Measurements from ENCODE around the gene KLHL29.

Gene KLHL29

DNA sequence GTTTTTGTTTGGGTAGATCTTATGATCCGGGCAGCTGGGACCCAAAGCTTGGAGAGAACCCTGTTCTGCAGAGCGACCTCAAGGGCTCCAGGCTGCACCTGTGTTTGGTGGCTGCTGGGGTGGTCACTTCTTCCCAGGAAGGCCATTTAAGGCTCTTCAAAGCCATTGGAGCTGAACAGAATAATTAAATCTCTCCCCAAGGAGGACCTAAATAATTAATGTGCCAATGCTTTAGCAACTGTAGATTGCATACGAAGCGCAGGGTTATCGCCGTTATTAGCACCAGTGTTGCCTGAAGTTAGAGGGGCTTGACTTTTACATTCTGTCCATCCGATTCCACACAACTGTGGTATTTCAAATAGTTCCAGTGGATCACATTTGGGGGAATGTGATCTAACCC lies 290.5 kb downstream of the KLHL29 start:
- no peak for DNase-seq
- in situ Hi-C loops (cut with HindIII; ENCODE audit: low pct_ligation_motif_present, low pct_unique_long_range_greater_than_20kb, low sequenced_read_pairs), result no loop called here

DNA sequence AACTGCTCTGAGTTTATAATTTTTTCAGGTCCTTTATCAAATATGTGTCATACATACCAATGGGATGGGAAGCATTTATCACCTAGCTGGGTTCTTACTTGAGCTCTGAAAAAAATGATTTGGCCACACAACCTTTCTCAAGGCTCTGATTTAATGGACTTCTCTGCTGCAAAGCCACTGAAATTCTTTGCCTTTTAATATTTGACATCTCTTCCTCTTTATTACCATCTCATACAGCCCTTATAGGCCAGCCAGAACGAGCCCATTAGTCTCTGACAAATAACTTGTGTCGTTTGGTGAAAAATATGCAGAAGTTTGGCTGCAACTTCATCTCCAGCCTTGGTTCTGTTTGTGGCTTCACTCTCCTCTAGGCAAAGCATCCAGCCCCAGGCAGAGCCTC lies 292.9 kb downstream of the KLHL29 start:
- DNase-seq, result no peak
- in situ Hi-C loops (cut with HindIII; ENCODE audit: low pct_ligation_motif_present, low pct_unique_long_range_greater_than_20kb, low sequenced_read_pairs), result no loop called here

DNA sequence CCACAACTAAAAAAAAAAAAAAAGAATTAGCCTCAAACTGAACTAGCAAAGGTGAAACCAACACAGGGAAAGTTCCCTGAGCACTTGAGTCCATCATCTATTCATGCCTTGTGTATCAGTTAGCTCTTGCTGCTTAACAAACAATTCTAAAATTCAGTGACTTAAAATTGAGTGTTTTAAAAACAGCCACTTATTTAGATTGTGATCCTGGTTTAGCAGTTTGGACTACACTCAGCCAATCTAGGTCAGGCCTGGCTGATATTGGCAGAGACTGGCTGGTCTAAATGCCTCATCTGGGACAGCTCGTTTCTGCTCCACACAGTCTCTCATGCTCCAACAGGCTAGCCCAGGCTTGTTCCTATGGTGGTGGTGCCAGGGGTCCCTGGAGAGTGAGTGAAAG lies 294.1 kb downstream of the KLHL29 start:
- no peak for DNase-seq
- in situ Hi-C loops (cut with HindIII; ENCODE audit: low pct_ligation_motif_present, low pct_unique_long_range_greater_than_20kb, low sequenced_read_pairs), result no loop called here

DNA sequence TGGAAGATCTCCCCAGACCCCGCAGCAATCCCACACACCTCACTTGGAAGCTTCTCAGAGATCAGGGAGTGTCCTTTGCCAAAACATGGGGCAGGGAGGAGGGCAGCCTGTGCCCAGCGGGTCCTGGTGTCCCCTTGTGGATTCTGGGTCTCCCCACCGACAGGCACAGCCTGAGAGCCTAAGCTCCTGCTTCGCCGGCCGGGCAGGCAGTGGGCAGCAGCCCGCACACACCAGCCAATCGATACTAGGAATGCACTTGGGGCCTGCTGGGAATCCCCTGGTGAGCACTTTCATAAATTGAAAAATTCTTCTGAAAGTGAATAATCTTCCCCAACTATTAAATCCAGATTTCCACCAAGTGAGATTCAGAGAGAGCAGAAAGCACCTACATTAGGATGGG lies 296.0 kb downstream of the KLHL29 start:
- in situ Hi-C loops (cut with HindIII; ENCODE audit: low pct_ligation_motif_present, low pct_unique_long_range_greater_than_20kb, low sequenced_read_pairs), result no loop called here
- DNase-seq, result no peak

DNA sequence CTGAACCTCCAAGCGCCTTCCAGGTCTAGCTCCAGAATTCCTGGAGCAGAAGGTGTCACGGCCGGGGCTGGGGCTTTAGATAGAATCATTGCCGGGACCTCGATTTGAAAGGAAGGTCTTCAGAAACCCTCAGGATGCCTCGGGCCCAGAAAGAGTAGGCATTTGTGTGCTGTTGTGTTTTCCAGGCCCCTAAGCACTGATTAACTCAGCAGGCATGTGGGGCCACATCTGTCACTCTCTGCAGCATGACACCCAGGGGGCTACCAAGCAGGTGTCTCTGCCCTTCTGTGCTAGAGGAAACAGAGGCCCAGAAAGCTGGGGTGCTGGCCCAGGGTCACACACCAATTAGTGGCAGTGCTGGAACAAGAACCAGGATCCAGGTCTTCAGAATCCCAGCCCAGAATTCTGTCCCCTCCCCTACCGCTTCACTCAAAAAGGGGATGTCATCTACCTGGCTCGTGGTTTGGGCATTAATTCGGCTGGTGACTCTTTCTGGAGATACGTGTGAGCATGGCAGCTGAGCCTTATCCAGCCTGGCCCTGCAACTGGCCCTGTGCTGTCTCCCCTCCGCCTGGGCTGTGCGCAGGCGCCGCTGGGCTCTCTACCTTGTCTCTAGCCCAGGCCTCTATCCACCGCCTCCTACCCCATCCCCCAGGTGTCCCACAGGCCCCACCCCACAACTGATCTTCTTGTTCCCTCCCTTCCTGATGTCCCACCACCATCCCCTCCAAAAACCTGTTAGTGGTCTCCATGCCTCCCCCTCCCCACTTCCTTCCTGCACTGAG lies 296.6 kb downstream of the KLHL29 start:
- no peak for DNase-seq
- in situ Hi-C loops (cut with HindIII; ENCODE audit: low pct_ligation_motif_present, low pct_unique_long_range_greater_than_20kb, low sequenced_read_pairs), result no loop called here

DNA sequence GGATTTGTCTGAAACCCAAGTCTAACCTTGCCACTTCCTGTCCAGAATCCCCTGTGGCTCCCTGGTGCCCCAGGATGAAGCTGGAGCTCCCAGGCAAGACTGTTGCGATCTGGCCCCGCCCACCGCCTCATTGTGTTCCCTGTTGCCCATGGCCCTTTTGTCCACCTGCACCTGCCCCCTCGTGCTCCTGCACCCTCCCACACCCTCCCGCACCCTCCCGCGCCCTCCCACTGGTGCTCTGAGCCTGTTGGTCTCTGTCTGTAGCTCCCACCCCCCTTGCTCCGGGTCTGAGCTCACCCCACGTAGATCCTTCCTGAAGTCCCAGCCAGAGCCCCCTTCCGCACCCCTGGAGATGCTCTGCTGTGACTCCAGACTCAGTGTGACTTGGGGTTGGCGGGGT lies 297.5 kb downstream of the KLHL29 start:
- in situ Hi-C loops (cut with HindIII; ENCODE audit: low pct_ligation_motif_present, low pct_unique_long_range_greater_than_20kb, low sequenced_read_pairs), result no loop called here
- no peak for DNase-seq

DNA sequence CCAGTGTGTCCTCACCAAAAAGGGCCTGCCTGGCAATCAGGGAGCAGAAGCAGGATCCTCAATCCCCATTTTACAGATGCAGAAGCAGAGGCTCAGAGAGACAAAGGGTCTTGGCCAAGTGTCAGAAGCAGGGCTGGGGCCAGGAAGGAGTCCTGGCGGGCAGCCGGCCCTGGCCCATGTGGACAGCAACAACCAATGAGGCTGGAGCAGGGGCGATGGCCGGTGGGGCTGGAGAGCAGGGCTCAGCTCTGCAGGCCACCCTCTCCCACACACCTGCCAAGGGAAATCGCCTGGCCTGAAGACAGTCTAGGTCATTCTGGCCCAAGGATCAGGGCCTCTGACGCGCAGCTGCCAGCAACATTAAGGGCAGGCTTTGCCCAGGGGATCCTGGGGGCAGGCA lies 298.0 kb downstream of the KLHL29 start:
- no peak for DNase-seq
- in situ Hi-C loops (cut with HindIII; ENCODE audit: low pct_ligation_motif_present, low pct_unique_long_range_greater_than_20kb, low sequenced_read_pairs), result no loop called here

DNA sequence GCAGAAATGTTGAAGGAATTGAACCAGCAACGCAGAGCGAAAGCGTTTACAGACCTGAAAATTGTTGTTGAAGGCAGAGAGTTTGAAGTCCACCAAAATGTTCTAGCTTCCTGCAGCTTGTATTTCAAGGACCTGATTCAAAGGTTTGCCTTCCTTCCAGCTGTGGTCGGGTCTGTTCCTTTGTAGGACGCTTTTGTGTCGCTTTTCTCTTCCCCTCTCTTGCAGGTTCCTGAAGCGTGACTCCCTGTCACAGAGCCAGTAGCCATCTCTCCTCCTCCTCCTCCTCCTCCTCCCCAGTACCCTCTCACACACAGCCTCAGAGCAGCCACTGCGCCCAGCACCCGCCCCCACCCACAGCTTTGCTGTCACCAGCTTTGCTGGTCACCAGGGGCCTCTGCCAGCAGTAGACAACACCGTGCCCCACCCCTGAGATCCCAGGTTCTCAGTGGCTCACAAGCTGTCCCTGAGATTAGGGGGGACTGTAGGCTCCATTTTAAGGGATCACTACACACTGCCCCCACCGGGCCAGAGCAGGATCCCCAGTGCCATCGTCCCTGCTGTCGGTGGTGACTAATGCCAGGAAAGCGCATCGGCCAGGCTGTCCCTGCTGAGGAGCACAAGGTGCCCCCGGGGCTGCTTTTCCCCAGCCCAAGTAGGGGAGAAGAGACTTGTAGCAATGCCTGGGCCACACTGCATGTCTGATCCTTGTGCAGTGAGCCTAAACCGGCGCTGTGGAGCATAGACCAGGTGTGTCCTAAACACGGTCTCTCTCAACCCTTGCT lies 299.6 kb downstream of the KLHL29 start:
- in situ Hi-C loops (cut with HindIII; ENCODE audit: low pct_ligation_motif_present, low pct_unique_long_range_greater_than_20kb, low sequenced_read_pairs), result no loop called here

DNA sequence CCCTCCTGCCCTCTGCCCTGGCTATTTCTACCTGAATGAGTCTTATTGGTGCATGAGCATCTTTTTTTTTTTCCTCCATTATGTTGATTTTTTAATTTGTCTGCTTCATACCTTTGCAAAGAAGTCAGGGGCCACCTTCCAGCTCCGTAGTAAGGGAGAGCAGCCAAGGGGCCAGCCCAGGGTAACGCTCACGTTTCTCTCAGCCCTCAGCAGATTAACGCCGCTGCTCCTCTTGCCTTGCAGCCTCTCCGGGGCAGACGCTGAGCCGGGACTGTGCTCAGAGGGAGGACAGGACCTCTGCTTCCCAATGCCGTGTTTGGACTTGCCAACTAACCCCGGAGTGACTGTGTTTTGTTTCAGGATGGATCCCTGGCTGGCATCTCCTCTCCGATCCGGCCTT lies 300.2 kb downstream of the KLHL29 start:
- DNase-seq, result no peak
- in situ Hi-C loops (cut with HindIII; ENCODE audit: low pct_ligation_motif_present, low pct_unique_long_range_greater_than_20kb, low sequenced_read_pairs), result no loop called here

More for the DNA sequence above, 299.6 kb downstream of the KLHL29 start:
- no peak for DNase-seq

DNA sequence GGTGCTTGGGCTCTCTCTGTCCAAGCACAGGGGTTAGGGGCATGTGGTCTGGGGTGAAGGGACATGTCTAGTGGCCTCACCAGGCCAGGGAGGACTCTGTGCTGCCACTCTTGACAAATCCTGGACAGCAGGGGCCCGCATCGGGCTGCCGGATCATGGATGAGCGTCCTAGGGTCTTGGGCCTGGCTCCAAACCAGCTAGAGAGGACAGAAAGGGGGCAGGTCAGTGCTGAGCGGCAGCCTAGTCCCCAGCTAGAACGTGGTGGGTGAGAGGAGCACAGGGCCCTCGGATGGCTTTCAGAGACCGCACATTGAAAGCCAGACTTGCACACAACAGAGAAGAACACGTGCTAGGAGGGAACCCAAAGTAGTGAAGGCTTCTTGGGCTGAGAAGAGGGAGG lies 300.7 kb downstream of the KLHL29 start:
- DNase-seq, result no peak
- in situ Hi-C loops (cut with HindIII; ENCODE audit: low pct_ligation_motif_present, low pct_unique_long_range_greater_than_20kb, low sequenced_read_pairs), result no loop called here

DNA sequence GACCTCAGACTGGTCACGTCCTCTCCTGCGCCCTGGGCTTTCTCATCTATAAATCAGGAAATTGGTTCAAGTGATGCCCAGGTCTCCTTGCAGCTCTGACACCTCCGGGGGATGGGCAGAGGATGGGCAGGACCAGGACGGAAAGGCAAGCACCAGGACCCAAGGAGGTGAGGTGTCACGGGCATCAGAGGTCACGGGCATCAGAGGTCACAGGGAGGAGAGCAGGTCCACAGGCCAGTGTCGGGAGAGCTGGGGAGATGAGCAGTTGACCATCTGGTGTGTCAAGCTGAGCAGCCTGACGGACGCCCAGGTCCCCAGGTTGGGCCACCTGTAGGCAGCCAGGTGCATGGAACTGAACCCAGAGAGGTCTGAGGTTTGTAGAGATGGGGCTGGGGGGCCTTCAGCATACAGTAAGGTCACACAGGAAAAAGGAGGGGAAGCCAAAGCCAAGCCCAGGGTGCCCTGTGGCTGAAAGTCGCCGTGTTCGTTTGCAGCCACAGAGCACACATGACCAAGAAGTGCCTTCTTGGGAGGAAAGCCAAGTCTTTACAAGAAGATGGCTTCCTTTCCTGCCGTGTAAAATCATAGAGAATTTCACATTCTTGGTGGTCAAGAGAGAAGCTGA lies 301.5 kb downstream of the KLHL29 start:
- in situ Hi-C loops (cut with HindIII; ENCODE audit: low pct_ligation_motif_present, low pct_unique_long_range_greater_than_20kb, low sequenced_read_pairs), result no loop called here

DNA sequence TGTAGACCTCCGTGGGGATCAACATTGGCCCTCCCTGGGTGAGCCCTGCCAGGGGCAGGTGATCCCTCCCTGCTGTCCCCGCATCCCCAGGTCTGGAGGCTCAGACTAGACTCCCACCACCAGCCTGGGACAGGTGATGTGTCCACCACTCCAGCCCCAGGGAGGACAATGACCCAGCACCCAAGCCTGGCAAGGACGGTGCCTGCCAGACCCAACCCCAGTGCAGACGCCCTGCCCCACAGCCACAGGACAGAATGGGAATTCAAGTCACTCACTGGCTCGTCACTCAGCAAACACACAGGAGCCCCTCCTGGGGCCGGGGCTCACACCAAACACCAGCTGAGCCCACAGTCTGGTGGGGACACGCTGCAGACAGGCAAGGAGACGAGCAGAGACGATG lies 302.2 kb downstream of the KLHL29 start:
- DNase-seq, result no peak
- in situ Hi-C loops (cut with HindIII; ENCODE audit: low pct_ligation_motif_present, low pct_unique_long_range_greater_than_20kb, low sequenced_read_pairs), result no loop called here

More for the DNA sequence above, 301.5 kb downstream of the KLHL29 start:
- no peak for DNase-seq

DNA sequence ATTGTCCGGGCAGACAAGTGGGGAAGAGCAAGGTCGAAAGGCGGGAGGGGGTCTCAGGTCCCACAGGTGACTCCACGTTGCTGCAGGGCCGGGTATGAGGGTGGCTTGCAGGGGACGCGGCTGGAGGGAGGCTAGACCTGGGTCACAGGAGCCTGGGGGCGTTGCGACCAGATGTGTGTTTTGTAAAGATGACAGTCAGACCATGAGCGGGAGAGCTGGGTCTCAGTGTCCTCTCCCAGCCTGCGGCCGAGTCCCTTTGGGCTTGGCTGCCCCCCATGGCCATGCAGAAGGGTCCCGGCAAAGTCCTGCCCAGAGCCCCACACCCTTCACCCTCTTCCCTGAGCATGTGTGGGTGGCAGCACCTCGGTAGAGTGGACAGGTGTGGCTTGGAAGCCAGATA lies 302.7 kb downstream of the KLHL29 start:
- DNase-seq, result no peak
- in situ Hi-C loops (cut with HindIII; ENCODE audit: low pct_ligation_motif_present, low pct_unique_long_range_greater_than_20kb, low sequenced_read_pairs), result no loop called here

DNA sequence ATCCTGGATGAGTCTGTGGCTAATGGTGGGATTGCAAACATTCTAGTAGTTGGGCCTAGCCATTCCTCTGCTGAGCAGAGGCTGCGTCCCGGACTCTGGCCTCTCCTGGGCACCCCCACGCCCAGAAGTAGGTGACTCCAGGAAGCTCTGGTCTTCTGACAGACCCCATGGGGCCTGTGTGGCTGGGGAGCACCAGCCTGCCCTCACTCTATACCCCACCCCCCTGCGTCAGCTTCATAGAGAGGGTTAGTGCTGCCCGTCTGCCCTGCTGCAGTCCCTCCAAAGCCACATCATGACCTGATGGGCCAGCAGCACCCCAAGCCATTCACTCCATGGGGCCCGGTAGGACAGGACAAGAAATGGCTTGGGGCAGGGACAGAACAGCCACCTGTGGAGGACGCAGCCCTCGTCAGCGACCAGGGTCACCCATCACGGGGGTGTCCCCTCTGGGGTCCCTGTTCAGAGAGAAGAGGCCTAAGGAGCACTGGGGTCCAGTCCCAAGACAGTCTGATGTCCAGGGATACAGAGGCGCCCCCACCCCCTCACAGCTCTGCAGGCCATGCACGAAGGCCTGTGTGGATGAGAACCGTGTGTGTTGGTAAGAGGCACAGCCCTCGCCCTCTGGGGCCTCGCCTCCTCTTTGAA lies 303.6 kb downstream of the KLHL29 start:
- in situ Hi-C loops (cut with HindIII; ENCODE audit: low pct_ligation_motif_present, low pct_unique_long_range_greater_than_20kb, low sequenced_read_pairs), result no loop called here
- DNase-seq, result no peak

DNA sequence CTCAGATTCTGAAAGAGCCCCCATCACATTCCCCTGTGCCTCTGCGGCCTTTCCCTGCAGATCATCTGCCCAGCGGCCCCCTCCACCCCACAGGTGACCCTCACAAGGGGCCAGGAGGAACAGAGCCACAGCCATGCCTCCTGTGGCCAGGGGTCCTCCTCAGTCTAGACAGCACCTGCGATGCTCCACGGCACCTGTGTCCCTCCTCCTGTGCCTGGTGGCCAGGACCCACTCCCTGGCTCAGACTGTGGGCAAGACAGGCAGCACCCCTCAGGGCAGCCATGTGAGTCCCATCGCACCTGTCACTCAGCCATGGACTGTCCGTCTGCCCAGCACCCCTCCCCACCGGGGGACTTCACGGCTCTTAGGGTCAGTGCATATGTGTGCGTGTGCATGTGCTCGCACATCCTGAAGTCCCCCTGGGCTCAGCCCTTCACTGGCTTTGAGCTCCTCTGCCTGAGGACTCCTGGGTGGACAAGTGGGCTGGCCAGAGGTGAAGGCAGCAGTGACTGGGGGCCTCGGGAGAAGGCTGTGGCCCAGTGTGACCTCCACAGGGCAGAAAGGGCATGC lies 304.2 kb downstream of the KLHL29 start:
- DNase-seq, result no peak
- in situ Hi-C loops (cut with HindIII; ENCODE audit: low pct_ligation_motif_present, low pct_unique_long_range_greater_than_20kb, low sequenced_read_pairs), result no loop called here

DNA sequence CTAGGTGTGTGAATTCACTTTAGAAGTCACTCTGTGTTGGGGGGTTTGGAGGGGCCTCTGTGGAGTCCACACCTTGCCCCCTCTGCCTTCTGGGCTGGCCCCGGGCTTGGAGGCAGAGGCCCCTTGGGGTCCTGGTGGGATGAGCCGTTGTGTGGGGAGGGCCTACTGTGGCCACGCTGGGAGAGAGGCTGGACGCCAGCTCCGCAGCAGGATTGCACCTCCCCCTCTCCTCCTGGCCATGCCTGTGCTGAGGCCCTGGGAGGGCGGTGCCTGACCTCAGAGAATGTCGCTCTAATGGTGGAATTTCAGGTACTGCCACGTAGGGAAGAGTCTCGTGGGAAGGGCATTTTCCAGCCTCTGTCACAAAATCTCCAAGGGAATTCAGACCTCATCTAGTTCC lies 304.9 kb downstream of the KLHL29 start:
- DNase-seq, result no peak
- in situ Hi-C loops (cut with HindIII; ENCODE audit: low pct_ligation_motif_present, low pct_unique_long_range_greater_than_20kb, low sequenced_read_pairs), result no loop called here

DNA sequence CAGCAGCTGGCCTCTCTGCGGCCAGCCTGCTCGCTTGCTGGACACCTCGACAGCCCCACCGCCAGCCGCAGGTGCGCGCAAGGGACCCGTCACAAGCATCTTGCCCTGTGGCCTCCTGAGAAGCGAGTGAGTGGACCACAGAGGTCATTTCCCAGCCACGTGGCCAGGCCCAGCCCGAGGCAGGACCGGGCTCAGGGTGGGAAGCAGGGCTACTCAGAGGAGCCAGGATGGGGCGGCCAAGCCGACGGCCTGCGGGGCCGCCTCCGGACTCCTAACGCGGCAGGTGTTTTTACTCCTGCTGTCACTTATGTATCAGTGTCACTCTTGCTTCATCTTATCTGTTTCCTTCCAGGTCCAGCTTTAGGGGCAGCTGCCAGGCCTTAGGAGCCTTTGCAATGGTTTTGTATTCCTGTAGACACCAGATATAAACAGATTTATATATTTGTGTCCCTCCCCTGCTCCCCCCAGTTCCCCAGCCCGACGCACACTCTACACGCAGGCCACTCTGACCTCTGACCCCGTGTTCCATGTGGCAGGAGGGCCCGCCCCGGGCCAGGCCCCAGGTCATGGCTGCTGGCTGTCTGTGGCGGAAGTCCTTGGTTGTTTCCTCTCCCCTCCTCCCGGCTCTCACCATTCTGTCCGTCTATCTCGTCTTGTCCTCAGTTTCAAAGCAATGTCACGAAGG lies 305.6 kb downstream of the KLHL29 start:
- in situ Hi-C loops (cut with HindIII; ENCODE audit: low pct_ligation_motif_present, low pct_unique_long_range_greater_than_20kb, low sequenced_read_pairs), result no loop called here
- no peak for DNase-seq

DNA sequence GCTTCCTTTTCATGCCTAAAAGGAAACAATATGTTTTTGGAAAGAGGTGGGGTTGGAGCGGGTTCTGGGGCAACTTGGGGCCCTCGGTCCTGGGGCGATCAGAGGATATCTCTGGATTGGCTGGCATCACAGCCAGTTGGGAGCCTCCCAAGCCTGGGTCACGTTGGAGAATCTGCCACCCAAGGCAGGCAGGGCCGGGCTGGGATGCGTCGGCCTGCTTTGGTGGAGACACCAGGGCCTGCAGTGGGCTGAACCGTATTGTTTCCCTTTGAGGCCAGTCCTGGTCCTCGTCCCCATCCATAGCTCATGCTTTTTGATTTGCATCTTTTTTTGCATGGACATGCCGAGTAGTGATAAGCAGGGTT lies 306.1 kb downstream of the KLHL29 start:
- DNase-seq, result no peak
- in situ Hi-C loops (cut with HindIII; ENCODE audit: low pct_ligation_motif_present, low pct_unique_long_range_greater_than_20kb, low sequenced_read_pairs), result no loop called here
